ENCODE measurements around the gene SLC2A8.

- TF ChIP-seq CTCF (IDR thresholded peaks at IDR 0.05) = no peak
- no peak for TF ChIP-seq POLR2AphosphoS5 (IDR thresholded peaks at IDR 0.05)
- no peak for TF ChIP-seq POLR2A (IDR thresholded peaks at IDR 0.05)
- no peak for TF ChIP-seq EP300 (IDR thresholded peaks at IDR 0.05)
These were observed 43.1 kb upstream of the SLC2A8 start for GRCh38 chr9:127353882-127354281.

Data from gastroesophageal sphincter (tissue), 3 donors.